ENCODE results near the gene GSG1.
"Not testable (repeated sequence)": the region's sequence is repeated elsewhere in the genome, so short reads cannot be mapped to it uniquely, and the experiment has no call there.

GSG1 gene

DNA sequence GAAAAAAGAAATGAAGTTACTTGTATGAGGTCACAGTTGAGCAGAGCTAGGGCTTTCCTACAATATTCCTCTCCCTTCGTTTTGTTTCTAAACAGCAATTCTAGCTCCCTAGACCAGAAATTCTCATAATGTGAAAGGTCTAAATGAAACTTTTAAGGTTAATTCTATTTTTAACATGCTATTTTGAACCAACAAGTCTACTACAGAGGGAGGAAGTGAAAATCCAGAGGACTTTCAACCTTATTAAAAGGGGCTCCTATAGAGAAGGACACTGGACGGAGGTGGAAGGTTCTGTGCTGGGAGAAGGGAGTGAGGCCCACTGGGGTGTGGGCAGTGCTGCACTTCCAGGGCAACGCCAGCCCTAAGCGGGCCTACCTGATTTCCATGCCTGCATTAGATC lies 13.4 kb downstream of the GSG1 start:
- DNase-seq = no peak

DNA sequence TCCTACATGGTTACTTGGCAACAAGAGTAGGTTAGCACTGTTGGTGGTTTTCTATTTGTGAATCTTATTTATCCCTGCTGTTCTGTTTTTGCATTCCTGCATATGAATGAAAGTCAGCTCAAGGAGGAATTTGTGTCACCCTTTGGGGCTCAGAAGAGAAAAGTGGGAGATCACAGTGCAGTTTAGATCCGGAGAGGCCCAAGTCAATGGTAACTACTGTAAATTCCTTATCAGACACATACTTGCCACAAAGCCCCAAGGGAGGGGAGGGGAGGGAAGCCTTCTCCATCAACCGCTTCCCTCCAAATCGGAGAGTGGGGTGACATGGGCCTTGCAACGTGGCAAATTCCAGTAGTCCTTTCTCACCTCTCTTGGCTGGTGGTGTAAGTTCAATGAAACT lies 15.0 kb downstream of the GSG1 start:
- no peak for DNase-seq

DNA sequence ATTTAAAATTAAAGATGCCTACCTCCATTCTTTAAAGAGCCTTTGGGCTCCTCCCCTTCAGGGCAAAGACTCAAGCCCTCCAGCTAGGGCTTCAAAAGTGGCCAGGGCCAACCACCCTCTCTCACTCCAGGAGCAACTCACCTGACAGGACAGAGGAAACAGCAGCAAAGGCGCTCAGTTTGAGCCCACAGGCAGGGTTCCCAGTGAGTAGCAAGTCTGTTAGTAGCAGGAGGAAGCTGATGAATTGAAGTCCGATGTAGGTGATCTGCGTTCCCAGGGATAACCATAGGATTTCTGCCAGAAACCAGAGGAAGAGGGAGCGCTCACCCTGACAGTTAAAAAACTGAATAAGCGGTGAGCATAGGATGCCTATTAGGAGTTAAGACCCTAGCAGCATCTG lies 15.7 kb downstream of the GSG1 start:
- DNase-seq = no peak

DNA sequence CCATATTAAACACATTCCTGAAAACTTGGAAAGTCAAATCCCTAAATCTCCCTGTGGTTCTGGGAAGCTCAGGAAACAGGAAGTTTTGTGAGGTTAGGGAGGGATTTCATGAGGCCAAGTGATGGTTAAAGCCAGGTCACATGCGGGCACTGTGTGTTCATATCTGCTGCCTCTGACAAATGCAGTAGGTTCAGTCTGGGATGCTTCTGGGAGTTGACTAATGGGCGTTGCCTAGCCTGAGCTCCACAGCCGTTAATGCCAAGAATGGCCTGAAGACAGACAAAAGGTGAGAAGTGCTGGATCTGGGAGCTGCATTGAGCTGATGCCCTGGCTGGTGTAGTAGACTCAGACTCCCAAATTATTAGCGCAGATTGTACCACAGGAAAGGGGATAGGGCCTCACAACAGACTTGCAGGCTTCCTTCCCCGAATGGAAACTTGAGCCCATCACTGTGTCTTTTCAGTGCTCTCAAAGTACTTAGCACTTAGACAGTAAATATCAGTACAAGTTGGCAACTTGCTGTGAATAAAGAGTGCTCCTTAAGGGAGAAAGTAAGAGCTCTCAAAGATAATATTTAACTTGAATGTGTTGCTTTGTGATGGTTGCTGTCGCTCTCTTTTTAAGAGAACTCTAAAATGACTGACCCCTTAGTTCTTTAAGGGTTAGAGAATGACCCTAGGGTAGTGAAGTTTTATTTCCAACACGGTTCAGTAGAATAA lies 17.3 kb downstream of the GSG1 start:
- no peak for DNase-seq

DNA sequence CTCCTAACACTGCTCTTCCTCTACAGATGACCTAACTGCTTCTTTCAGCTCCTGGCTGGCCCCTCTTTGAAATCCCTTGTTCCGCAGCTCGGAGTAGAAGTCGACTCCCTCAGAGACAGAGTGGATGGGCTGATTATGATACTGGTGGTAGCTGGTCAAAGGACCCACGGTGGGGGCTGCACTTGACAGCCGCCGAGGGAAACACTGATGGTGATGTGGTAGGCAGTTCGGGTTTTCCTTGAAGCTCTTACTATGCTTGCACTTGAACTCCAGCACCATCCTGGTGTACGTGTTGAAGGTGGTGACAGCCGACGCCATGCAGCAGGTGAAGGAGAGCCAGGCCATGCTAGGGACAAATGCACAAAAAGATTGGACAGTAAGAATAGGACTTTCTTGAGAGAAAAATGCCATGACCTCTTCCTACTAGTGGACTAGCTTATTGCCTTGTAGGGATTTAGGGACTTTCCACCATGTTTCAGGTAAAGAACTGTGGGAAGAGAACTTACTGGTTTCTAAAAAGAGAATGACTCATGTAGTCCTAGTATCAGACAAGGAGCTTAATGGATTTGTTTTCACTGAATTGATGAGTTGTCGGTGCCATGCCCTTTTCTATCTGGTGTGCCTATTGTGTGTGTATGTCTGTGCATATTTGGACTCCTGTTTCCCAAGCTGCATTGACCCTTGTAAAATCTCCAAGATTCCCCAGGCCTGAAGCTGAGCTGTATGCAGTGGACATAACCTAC lies 18.4 kb downstream of the GSG1 start:
- DNase-seq = no peak

DNA sequence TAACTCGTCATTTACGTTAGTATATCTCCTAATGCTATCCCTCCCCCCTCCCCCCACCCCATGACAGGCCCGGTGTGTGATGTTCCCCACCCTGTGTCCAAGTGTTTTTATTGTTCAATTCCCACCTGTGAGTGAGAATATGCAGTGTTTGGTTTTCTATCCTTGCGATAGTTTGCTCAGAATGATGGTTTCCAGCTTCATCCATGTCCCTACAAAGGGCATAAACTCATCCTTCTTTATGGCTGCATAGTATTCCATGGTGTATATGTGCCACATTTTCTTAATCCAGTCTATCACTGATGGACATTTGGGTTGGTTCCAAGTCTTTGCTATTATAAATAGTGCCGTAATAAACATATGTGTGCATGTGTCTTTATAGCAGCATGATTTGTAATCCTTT lies 19.8 kb downstream of the GSG1 start:
- DNase-seq = not testable (repeated sequence)

DNA sequence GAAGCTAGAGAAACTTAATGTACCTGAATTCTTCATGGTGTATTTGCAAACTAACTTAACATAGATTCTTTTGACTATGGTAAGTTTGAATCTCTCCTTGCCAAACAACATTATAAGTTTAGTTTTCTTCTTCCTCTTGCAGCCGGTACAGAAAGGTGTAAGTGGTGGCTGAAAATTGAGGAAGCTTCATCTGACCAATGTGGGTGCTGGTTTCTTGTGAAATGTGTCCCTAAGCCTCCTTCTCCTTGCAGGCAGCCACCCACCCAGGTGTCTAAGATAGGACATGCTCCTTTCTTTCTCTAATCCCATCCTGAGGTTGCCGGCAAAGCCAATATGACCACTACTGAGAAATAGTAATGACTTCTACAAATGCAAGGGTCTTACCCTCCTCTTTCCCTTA lies 20.6 kb downstream of the GSG1 start:
- DNase-seq = no peak

DNA sequence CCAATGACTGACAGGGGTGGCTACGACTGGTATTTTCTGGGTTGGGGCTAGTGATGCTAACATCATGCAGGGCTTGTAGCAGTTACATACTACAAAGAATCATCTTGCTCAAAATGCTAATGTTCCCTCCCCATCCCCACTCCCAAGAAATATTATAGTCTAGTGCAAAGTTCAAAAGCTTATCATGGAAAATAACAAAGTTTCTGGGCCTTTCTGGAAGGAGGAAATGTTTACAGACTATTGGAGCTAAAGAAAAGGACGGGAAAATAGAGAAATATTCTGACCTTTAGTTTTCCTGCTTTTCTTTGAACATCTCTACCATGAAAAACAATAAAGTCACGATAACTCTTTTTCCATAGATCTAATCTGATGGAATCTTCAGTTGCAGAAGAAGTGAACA lies 23.2 kb downstream of the GSG1 start:
- no peak for DNase-seq

DNA sequence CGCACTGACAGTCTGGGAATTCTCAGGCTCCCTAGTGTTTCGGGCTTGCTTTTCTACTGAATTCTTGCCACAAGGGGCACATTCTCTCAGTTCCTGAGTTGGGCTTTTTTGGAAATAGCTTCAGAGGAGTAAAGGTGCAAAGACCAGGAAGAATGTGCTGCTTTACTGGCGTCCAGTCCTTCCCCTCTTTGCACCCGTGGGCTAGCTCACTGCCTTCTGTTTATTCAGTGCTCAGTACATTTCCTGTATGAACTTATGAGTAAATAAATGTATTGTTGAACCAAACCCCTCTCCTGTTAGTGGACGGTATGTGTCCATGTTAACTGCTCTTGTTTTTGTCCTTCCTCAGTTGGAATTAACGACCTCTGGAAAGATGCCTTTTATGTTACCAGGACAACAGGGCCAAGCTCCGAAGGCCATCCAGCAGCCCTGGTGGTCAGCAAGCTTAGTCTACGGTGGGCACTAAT lies 24.0 kb downstream of the GSG1 start:
- no peak for DNase-seq

DNA sequence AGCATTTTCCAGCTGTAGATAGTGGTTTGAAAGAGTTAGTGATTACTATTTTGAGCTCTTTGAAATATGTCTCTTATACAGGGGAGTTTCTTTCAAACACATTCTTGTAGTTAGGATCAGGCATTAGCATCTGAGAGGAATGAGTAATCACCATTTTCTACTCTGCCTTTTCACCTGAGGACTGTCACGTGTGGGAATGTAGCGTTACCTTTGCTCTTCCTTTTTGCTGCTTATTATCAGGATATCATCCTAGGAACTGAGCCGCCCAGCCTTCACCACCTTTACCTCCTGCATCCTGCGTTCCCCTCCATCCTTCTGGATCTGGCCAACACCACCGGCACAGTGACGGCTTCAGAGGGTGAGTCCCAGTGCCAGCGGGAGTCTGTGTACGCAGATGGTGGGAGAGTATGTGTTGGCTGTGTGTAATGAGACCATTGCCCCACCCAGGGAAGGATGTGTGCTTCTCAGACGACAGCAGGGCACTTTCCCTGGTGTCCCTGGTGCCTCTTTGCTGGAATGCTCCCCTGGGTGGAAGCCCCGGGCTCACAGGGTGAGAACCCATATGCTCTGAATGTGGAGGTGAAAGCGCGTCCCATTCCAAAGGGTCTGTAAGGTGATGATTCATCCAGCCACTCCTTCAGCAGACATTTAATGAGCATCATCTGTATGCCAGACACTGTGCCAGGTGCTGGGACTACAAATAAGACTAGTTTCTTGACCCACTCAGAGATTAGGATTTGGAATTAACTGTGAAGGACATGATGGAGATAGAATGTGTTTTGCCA lies 27.5 kb downstream of the GSG1 start:
- DNase-seq = no peak

DNA sequence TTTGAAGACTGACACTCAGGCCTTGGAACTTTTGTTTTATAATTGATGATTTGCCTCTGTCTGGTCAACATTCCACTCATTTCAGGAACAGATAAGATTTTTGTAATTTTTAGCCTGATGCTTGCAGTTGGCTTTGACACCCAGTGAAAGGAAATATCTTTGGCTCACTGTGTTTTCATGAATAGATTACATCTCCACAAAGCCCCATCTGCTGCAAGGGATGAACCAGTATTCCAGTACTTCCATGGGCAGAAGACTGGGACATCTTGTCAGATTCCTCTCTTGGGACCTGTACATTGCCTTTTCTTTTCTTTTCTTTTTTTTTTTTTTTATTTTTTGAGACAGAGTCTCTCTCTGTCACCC lies 28.4 kb downstream of the GSG1 start:
- DNase-seq = no peak

DNA sequence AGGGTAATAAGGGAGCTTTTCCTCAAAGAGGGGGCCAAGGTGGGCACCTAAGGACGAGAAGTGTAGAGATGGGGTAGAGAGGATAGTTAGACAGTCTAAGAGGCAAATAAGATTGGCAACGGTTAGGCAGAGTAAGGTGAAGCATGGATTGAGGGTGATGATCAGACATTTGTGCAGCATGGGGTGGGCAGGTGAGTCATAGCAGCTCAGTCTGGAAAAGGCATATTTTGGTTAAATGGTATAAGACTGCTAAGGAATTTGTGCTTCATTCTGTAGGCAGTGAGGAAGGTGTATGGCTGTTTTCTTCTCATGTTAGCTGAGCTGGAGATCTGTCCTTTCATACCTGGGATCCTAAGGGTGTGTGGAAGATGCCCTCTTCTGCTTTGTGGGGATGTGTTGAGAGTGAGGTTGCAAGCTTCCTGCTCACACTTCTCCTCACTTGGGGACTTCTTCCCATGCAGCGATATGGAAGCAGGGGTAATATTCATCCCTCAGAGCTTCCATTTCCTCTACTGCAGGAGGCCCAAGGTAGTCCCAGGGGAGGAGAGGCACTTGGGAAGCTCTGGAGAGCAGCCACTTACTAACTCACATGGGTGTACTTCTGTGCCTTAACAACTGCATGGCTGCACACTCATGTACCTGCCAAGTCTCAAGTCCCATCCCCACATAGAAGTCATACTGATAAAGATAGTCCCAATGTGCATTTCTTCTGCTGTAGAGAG lies 28.9 kb downstream of the GSG1 start:
- DNase-seq = no peak

DNA sequence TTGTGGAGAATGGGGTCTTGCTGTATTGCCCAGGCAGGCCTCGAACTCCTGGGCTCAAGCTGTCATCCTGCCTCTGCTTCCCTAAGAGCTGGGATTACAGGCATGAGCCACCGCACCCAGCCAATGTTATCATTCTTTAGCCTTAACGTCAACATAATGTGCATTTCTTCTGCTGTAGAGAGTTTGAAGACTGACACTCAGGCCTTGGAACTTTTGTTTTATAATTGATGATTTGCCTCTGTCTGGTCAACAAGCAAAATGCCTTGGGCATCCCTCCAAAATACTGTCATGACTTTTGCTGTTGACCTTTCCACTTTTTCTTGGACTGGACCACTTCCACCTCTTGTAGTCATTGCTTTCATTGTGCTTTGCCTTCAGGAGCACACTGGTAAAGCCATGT lies 30.3 kb downstream of the GSG1 start:
- DNase-seq = no peak

DNA sequence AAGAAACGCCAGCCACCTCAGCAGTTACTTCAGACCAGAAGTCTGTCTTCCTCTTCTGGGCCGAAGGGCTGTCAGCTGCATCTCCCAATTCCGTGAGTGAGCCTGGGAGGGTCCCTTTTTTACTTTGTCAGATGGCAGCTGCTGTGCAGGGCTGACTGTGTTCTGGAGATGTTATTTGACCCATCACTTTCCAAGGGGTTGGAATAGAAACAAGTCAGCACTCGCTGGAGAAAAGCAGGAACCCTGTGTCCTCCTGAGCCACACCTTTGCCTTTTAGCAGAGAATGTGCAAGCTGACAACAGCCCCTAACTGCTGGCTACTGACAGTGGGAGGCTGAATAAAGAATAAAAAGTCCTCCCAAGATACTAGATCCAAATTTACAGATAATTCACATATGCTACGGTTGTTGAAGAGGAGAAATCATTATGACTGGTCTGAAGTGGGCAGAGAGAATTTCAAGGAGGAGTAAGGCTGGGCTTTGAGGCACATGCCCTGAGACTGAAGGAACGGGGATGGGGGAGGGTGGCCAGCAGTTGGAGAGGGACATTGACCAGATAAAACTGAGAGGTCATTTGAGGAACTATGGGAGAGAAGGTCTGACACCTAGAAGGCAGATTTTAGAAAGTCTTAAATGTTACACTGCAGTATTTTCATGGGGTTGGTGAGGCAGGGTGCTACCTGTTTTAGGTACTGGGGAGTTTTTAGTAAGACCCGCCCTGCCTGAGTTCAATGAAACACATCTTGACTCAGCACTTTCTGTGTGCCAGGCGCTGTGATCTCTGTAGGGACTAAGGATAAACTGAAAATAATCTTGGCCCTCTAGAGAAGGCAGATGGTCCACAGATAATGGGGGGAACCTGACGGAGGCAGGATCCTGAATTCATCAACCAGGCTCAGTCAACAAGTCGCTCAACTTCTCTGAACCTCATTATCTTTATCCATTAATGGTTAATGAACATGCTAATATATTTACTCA lies 31.9 kb downstream of the GSG1 start:
- no peak for DNase-seq

DNA sequence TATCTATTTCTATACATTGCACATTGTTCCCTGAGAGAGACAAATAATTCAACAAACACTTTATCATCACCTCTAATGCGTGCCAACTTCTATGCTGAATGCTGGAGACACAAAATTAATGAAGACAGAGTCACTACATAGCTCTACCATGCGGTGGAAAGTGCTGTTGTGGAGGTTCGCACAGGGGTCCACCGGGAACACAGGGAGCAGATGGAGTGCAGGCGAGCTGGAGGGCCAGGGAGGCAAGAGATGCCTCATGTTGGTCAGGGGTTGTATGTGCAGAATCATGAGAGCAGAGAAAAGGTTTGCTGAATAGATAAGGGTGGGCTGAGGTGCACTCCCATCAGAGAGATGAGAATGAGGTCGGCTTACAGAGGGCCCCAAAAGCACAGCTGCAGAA lies 34.1 kb downstream of the GSG1 start:
- DNase-seq = no peak

DNA sequence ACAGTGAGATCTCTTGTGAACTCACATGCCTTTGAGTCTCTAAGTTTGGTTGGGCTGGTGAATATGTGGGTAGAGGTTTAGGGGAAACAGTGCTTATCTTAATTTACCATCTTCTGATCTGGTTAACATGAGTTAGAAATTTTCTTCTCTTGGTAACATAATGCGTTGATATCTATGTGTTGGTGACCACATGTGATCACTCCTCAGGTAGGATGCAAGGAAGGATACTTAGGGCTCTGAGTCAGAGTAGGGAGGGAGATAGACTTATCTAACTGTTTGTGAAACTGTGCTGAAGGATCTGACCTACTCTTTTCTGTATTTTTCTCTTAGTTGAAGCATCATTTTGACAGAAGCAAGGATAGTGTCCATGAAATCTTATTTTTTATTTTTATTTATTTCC lies 36.1 kb downstream of the GSG1 start:
- no peak for DNase-seq

DNA sequence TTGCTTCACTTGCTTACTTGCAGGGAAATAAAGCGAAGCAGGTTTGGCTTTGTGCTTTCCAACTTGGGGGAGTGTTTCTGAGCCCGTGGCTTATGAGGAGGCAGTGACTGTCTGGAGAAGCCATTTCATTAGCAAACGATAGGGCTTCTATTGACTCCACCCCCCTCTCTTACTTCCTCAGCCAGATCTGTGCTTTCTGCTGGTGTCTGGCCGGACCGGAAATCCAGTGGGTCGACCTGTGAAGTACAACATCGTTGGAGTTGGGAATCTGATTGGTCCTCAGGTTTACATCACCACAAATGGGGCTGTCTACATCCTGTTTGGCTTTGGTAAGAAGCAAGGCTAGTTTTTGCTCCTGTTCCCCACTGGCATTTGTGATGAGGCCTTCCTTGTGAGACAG lies 37.0 kb downstream of the GSG1 start:
- no peak for DNase-seq

DNA sequence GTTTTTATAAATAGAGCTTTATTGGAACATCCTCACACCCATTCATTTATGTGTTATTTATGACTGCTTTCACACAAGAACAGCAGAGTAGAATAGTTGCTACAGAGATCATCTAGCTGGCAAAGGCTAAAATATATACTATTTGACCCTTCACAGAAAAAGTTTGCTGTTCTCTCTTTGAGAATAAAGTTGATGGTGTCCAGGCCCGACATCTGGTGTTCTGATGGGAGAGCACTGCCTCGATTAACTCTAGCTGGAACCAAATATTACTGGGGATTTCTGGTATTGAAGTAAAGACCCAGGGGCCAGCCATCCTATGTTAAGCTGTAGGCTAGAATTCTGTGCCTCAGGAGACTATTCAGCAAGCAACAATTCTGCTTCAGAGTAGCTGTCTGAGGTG lies 37.5 kb downstream of the GSG1 start:
- no peak for DNase-seq

DNA sequence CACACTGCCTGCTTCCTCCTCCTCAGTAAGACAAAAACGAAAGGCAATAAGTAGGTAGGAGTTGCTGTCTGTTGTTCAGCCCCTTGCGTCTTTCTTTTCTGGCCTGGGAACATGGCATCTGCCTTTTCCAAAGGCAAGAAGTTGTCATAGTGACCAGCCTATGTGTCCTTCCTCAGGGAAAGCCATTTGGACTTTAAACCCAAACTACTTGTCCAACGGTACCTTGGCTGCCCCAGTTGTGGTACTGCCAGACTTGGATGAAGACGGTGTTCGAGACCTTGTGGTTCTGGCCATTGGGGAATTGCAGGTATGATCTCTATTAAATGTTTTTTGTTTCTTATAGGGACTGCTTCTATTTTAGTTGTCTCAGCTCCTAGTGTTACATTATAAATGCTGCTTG lies 40.8 kb downstream of the GSG1 start:
- DNase-seq = no peak

DNA sequence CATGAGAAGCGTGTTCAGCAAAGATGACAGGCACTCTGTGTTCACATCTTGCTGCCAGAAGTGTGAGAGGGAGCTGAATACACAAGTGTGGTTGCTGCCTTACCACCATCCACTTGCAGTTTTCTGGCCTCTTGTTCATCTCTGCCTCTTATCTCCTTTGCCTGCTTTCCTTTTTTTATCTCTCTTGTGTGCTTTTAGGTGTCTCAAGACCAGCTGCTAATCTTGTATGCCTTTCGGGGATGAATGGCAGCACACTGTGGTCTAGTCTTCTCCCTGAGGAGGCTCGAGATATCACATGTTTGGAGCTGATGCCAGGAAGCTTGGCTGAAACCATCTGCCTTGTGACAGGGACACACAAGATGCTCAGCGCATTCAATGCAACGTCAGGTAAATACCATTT lies 42.1 kb downstream of the GSG1 start:
- no peak for DNase-seq

DNA sequence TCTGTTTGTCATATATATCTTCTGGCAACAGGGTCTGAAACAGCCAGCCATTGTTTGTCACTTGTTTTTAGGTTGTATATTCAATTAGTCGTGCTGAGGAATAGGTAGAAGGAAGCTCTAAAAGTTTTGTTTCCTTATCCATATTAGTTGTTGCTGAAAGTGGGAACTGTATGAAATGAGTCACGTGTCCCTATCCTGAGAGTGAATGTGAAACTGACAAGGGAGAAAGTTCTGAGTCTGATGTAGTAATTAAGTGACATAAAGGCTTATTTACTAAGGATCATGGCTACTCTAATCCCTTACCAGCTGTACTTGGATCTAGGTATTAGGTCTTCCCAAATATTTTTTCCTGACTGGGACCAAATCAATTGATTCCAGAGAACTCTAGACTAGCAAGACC lies 42.9 kb downstream of the GSG1 start:
- no peak for DNase-seq

DNA sequence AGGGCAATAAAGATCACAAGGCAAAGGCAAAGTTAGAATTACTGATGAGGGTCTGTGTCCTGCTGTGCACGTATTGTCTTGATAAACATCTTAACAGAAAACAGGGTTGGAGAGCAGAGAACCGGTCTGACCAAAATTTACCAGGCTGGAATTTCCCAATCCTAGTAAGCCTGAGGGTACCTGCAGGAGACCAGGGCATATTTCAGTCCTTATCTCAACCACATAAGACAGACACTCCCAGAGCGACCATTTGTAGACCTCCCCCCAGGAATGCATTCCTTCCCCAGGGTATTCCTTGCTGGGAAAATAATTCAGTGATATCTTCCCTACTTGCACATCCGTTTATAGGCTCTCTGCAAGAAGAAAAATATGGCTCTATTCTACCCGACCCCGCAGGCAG lies 49.9 kb downstream of the GSG1 start:
- DNase-seq = not testable (repeated sequence)

Measured in activated effector memory CD4-positive, alpha-beta T cell treated with anti-CD3 and anti-CD28 coated beads, Interleukin-2, amount 50 U/mL, for 16 hours (primary cell).